ENCODE data around the gene OVOL2.

Gene OVOL2

GRCh38 chr20:17992224-17992637 lies 65.5 kb downstream of the OVOL2 start:
- H2AFZ ChIP-seq (ENCODE audit: low read length): no peak overlapping the region
- no CpG with 5 or more reads among the region's 6 CpGs for WGBS, 2 donors (ENCODE audit: extremely low coverage in 2 of 2, insufficient read length in 2 of 2, insufficient replicate concordance in 1 of 2)
- H3K14ac ChIP-seq (ENCODE audit: low read length): no peak overlapping the region
- H3K18ac ChIP-seq (ENCODE audit: low read length): no peak overlapping the region
- no peak for DNase-seq (ENCODE audit: low spot score)
- H3K27ac ChIP-seq (replicated peaks; ENCODE audit: low read length): no peak overlapping the region
- no peak overlapping the region for H2AK5ac ChIP-seq (ENCODE audit: low read depth, low read length)
- H3K9ac ChIP-seq (ENCODE audit: low read depth, low read length, poor library complexity): no peak overlapping the region
- H2BK5ac ChIP-seq (ENCODE audit: low read length): no peak overlapping the region
- no peak overlapping the region for H3K4ac ChIP-seq (ENCODE audit: low read length)
- H3K4me2 ChIP-seq (ENCODE audit: insufficient read depth, low read length, poor library complexity, severe bottlenecking): no peak overlapping the region
- H4K8ac ChIP-seq (ENCODE audit: low read depth, low read length): no peak overlapping the region
- H3K4me1 ChIP-seq (ENCODE audit: control insufficient read depth in 2 of 2, insufficient read depth in 1 of 2, low read depth in 1 of 2, low read length in 2 of 2): no peaks in the 10 kb centered on the region
- peaks cover 10 to 49% of the 10 kb centered on the region in 2 donors for H3K36me3 ChIP-seq (replicated peaks in 1 of 2; ENCODE audit: control insufficient read depth in 2 of 2, insufficient read depth in 2 of 2, low read length in 2 of 2)
- no peak overlapping the region for H2BK12ac ChIP-seq (ENCODE audit: low read length)
- no peak overlapping the region for H2BK120ac ChIP-seq (ENCODE audit: low read depth, low read length)
- H3K4me3 ChIP-seq (ENCODE audit: low read length in 2 of 2): no peak overlapping the region
- H3K79me1 ChIP-seq (ENCODE audit: low read depth, low read length): no peaks in the 10 kb centered on the region
- H4K91ac ChIP-seq (ENCODE audit: low read depth, low read length, poor library complexity): no peak overlapping the region
- no peak overlapping the region for H3K23ac ChIP-seq (ENCODE audit: low read depth, low read length, poor library complexity)
- H2BK15ac ChIP-seq (ENCODE audit: low read length): no peak overlapping the region
- H3K9me3 ChIP-seq (replicated peaks in 1 of 2; ENCODE audit: control insufficient read depth in 2 of 2, insufficient read depth in 1 of 2, low read depth in 1 of 2, low read length in 2 of 2): no peaks in the 10 kb centered on the region
- H3K27me3 ChIP-seq (ENCODE audit: control insufficient read depth in 3 of 3, insufficient read depth in 3 of 3, low read depth in 1 of 3, low read length in 3 of 3): no peaks in the 10 kb centered on the region

- DNase-seq (ENCODE audit: low spot score): no peak
- Histone ChIP-seq H3K9ac (ENCODE audit: low read depth, low read length, poor library complexity) (no peak overlapping the region), H2AK5ac (ENCODE audit: low read depth, low read length) (no peak overlapping the region), H4K91ac (ENCODE audit: low read depth, low read length, poor library complexity) (no peak overlapping the region), H3K4ac (ENCODE audit: low read length) (no peak overlapping the region), H3K36me3 (replicated peaks in 1 of 2; ENCODE audit: control insufficient read depth in 2 of 2, insufficient read depth in 2 of 2, low read length in 2 of 2) (peaks cover 10 to 64% of the 10 kb centered on the region in 2 donors), H3K9me3 (replicated peaks in 1 of 2; ENCODE audit: control insufficient read depth in 2 of 2, insufficient read depth in 1 of 2, low read depth in 1 of 2, low read length in 2 of 2) (no peaks in the 10 kb centered on the region), H2AFZ (ENCODE audit: low read length) (no peak overlapping the region), H3K79me1 (ENCODE audit: low read depth, low read length) (no peaks in the 10 kb centered on the region), H3K27ac (replicated peaks; ENCODE audit: low read length) (no peak overlapping the region), H3K18ac (ENCODE audit: low read length) (no peak overlapping the region), H3K4me2 (ENCODE audit: insufficient read depth, low read length, poor library complexity, severe bottlenecking) (no peak overlapping the region), H3K4me1 (ENCODE audit: control insufficient read depth in 2 of 2, insufficient read depth in 1 of 2, low read depth in 1 of 2, low read length in 2 of 2) (no peaks in the 10 kb centered on the region), H3K27me3 (ENCODE audit: control insufficient read depth in 3 of 3, insufficient read depth in 3 of 3, low read depth in 1 of 3, low read length in 3 of 3) (no peaks in the 10 kb centered on the region), H4K8ac (ENCODE audit: low read depth, low read length) (no peak overlapping the region), H2BK15ac (ENCODE audit: low read length) (no peak overlapping the region), H2BK12ac (ENCODE audit: low read length) (no peak overlapping the region), H3K14ac (ENCODE audit: low read length) (no peak overlapping the region), H2BK5ac (ENCODE audit: low read length) (no peak overlapping the region), H2BK120ac (ENCODE audit: low read depth, low read length) (no peak overlapping the region), H3K23ac (ENCODE audit: low read depth, low read length, poor library complexity) (no peak overlapping the region), H3K4me3 (ENCODE audit: low read length in 2 of 2) (no peak overlapping the region)
- no CpG with 5 or more reads among the region's 10 CpGs for WGBS, 2 donors (ENCODE audit: extremely low coverage in 2 of 2, insufficient read length in 2 of 2, insufficient replicate concordance in 1 of 2)
Measured at GRCh38 chr20:17990278-17990972, 67.3 kb downstream of the OVOL2 start.

GRCh38 chr20:17987988-17988387 lies 69.7 kb downstream of the OVOL2 start:
- no peaks in the 10 kb centered on the region for H3K9me3 ChIP-seq (replicated peaks in 1 of 2; ENCODE audit: control insufficient read depth in 2 of 2, insufficient read depth in 1 of 2, low read depth in 1 of 2, low read length in 2 of 2)
- no CpG with 5 or more reads among the region's 3 CpGs for WGBS, 2 donors (ENCODE audit: extremely low coverage in 2 of 2, insufficient read length in 2 of 2, insufficient replicate concordance in 1 of 2)
- H3K27me3 ChIP-seq (ENCODE audit: control insufficient read depth in 3 of 3, insufficient read depth in 3 of 3, low read depth in 1 of 3, low read length in 3 of 3): no peaks in the 10 kb centered on the region
- no peak overlapping the region for H2AK5ac ChIP-seq (ENCODE audit: low read depth, low read length)
- H2BK15ac ChIP-seq (ENCODE audit: low read length): no peak overlapping the region
- H2BK12ac ChIP-seq (ENCODE audit: low read length): no peak overlapping the region
- no peak overlapping the region for H3K18ac ChIP-seq (ENCODE audit: low read length)
- no peak overlapping the region for H3K27ac ChIP-seq (replicated peaks; ENCODE audit: low read length)
- H4K8ac ChIP-seq (ENCODE audit: low read depth, low read length): no peak overlapping the region
- no peak overlapping the region for H3K4me2 ChIP-seq (ENCODE audit: insufficient read depth, low read length, poor library complexity, severe bottlenecking)
- no peak for DNase-seq (ENCODE audit: low spot score)
- H3K79me1 ChIP-seq (ENCODE audit: low read depth, low read length): peaks cover 1% of the 10 kb centered on the region
- no peaks in the 10 kb centered on the region for H3K4me1 ChIP-seq (ENCODE audit: control insufficient read depth in 2 of 2, insufficient read depth in 1 of 2, low read depth in 1 of 2, low read length in 2 of 2)
- H3K14ac ChIP-seq (ENCODE audit: low read length): no peak overlapping the region
- H2BK120ac ChIP-seq (ENCODE audit: low read depth, low read length): no peak overlapping the region
- no peak overlapping the region for H2BK5ac ChIP-seq (ENCODE audit: low read length)
- no peak overlapping the region for H3K9ac ChIP-seq (ENCODE audit: low read depth, low read length, poor library complexity)
- H3K4me3 ChIP-seq (ENCODE audit: low read length in 2 of 2): no peak overlapping the region
- H3K4ac ChIP-seq (ENCODE audit: low read length): no peak overlapping the region
- peaks cover 10 to 81% of the 10 kb centered on the region in 2 donors for H3K36me3 ChIP-seq (replicated peaks in 1 of 2; ENCODE audit: control insufficient read depth in 2 of 2, insufficient read depth in 2 of 2, low read length in 2 of 2)
- H2AFZ ChIP-seq (ENCODE audit: low read length): no peak overlapping the region
- H4K91ac ChIP-seq (ENCODE audit: low read depth, low read length, poor library complexity): no peak overlapping the region
- no peak overlapping the region for H3K23ac ChIP-seq (ENCODE audit: low read depth, low read length, poor library complexity)

GRCh38 chr20:17985388-17986018 lies 72.2 kb downstream of the OVOL2 start:
- Histone ChIP-seq H2BK12ac (ENCODE audit: low read length) (no peak overlapping the region), H2AFZ (ENCODE audit: low read length) (no peak overlapping the region), H4K91ac (ENCODE audit: low read depth, low read length, poor library complexity) (no peak overlapping the region), H2BK15ac (ENCODE audit: low read length) (no peak overlapping the region), H3K36me3 (replicated peaks in 1 of 2; ENCODE audit: control insufficient read depth in 2 of 2, insufficient read depth in 2 of 2, low read length in 2 of 2) (peaks cover 10 to 87% of the 10 kb centered on the region in 2 donors), H3K27ac (replicated peaks; ENCODE audit: low read length) (no peak overlapping the region), H3K27me3 (ENCODE audit: control insufficient read depth in 3 of 3, insufficient read depth in 3 of 3, low read depth in 1 of 3, low read length in 3 of 3) (no peaks in the 10 kb centered on the region), H3K9me3 (replicated peaks in 1 of 2; ENCODE audit: control insufficient read depth in 2 of 2, insufficient read depth in 1 of 2, low read depth in 1 of 2, low read length in 2 of 2) (no peaks in the 10 kb centered on the region), H3K79me1 (ENCODE audit: low read depth, low read length) (peaks cover 1% of the 10 kb centered on the region), H3K14ac (ENCODE audit: low read length) (no peak overlapping the region), H3K4me3 (ENCODE audit: low read length in 2 of 2) (no peak overlapping the region), H2BK120ac (ENCODE audit: low read depth, low read length) (no peak overlapping the region), H3K4me1 (ENCODE audit: control insufficient read depth in 2 of 2, insufficient read depth in 1 of 2, low read depth in 1 of 2, low read length in 2 of 2) (no peaks in the 10 kb centered on the region), H3K4me2 (ENCODE audit: insufficient read depth, low read length, poor library complexity, severe bottlenecking) (no peak overlapping the region), H3K9ac (ENCODE audit: low read depth, low read length, poor library complexity) (no peak overlapping the region), H3K18ac (ENCODE audit: low read length) (no peak overlapping the region), H3K23ac (ENCODE audit: low read depth, low read length, poor library complexity) (no peak overlapping the region), H2AK5ac (ENCODE audit: low read depth, low read length) (no peak overlapping the region), H3K4ac (ENCODE audit: low read length) (no peak overlapping the region), H4K8ac (ENCODE audit: low read depth, low read length) (no peak overlapping the region), H2BK5ac (ENCODE audit: low read length) (no peak overlapping the region)
- no peak for DNase-seq (ENCODE audit: low spot score)
- WGBS, 2 donors (ENCODE audit: extremely low coverage in 2 of 2, insufficient read length in 2 of 2, insufficient replicate concordance in 1 of 2): 100% methylated on average over 2 of the region's 7 CpGs; no CpG with 5 or more reads in 1 of the 2 donors

Measured in neuronal stem cell (in vitro differentiated cells).